Heart left ventricle (tissue), 16 donors: Measurements from ENCODE around the gene CELSR1. TPM values are rescaled to one million over a fixed set of nuclear protein-coding genes. Genes with fewer than 3 reads are reported as not detected.

Source experiments
- ATAC-seq, 4 donors: fragments of 200-7000 bp; cut with Tn5 transposase; one replicate each; pipeline ENCODE4 v1.9.1; 2020 to 2022; ENCODE audit warnings: moderate library complexity in 4 of 4, mild to moderate bottlenecking in 3 of 4, moderate number of reproducible peaks in 1 of 4
- DNase-seq, 5 donors: peaks; one replicate each; pipeline ENCODE4 v3.0.0-alpha.2; 2020
- H3K27ac ChIP-seq, 12 donors: fragments of 200-600 bp; sonication (generic) in 4 of 12; one replicate each; pipeline versions ENCODE4 v1.5.0 to v1.8.0; 2016 to 2022; ENCODE audit warnings: mild to moderate bottlenecking in 2 of 12
- H3K27me3 ChIP-seq, 9 donors: fragments of 200-600 bp; sonication (generic) in 2 of 9; one replicate each; pipeline versions ENCODE4 v1.5.1 to v1.8.0; 2016 to 2022; ENCODE audit warnings: mild to moderate bottlenecking in 3 of 9
- H3K36me3 ChIP-seq, 9 donors: fragments of 200-600 bp; sonication (generic) in 2 of 9; one replicate each; pipeline versions ENCODE4 v1.5.0 to v1.8.0; 2018 to 2022; ENCODE audit warnings: mild to moderate bottlenecking in 2 of 9
- H3K4me1 ChIP-seq, 12 donors: fragments of 200-600 bp; sonication (generic) in 4 of 12; one replicate each; pipeline versions ENCODE4 v1.5.0 to v1.8.0; 2016 to 2022; ENCODE audit warnings: mild to moderate bottlenecking in 3 of 12
- H3K4me3 ChIP-seq, 12 donors: fragments of 200-600 bp; sonication (generic) in 4 of 12; one replicate each; pipeline versions ENCODE4 v1.5.0 to v1.8.0; 2017 to 2022; ENCODE audit warnings: mild to moderate bottlenecking in 9 of 12, moderate library complexity in 4 of 12
- H3K9me3 ChIP-seq, 12 donors: fragments of 200-600 bp; sonication (generic) in 4 of 12; one replicate each; pipeline versions ENCODE4 v1.5.0 to v1.8.0; 2016 to 2022; ENCODE audit warnings: mild to moderate bottlenecking in 1 of 12
- CTCF ChIP-seq, 12 donors: fragments of 200-600 bp; sonication (generic) in 4 of 12; IDR thresholded peaks; one replicate each; pipeline versions ENCODE4 v1.5.0 to v1.8.0; 2018 to 2022; ENCODE audit warnings: antibody characterized with exemption in 12 of 12, mild to moderate bottlenecking in 5 of 12
- POLR2A ChIP-seq, 2 donors: fragments of 450-650 bp; IDR thresholded peaks; one replicate each; pipeline ENCODE4 v1.6.1; 2017; ENCODE audit warnings: antibody characterized with exemption in 2 of 2, mild to moderate bottlenecking in 2 of 2, moderate library complexity in 2 of 2
- WGBS, 4 donors: extraction: QIAGEN DNeasy Blood & Tissue Kit in 2 of 4; methylation state at CpG; one replicate each; pipeline versions ENCODE4 v1.1.5 to v1.1.7; 2013 to 2018; 5-methylcytosine and 5-hydroxymethylcytosine counted together
- intact Hi-C, 10 donors: fragments of 100-400 bp; cut with DNase I; formaldehyde crosslinking; loops; one replicate each; pipeline versions ENCODE4 v1.11.1 to v1.14.2; 2022
- polyA plus RNA-seq, 2 donors: library from polyadenylated mRNA; stranded (reverse); fragments of 200-250 nt; gene quantifications; one replicate each; pipeline ENCODE4 v1.2.3, GENCODE V29; 2013
- total RNA-seq, 9 donors: library from RNA; depleted of rRNA in 2 of 9; stranded (reverse); fragments of >200 nt in 2 of 9; fragmentation: NEBNext Ultra II Directional in 3 of 9; extraction: Animal tissue kit (Norgen Biotek cat#: 25700) in 3 of 9; gene quantifications; one replicate each; pipeline versions ENCODE4 v1.1.0 to v1.2.4, GENCODE V29; 2016 to 2023
- donor health status: ischemic (EF 13 %, LVEDD 7.1; RV severe dilation, severe dysfunction).
- donor health status: healthy with polysubstance abuse.
- donor health status: DM: no; HTN: yes; CAD: no.
- donor health status: DM: no; HTN: no; CAD: no.
- donor health status: ischemic (EF 25% LVEDD 6.9; RV normal size, moderate dysfunction).
- donor health status: ischemic (EF 25% LVEDD 5.7; RV mildly dilated, moderate dysfunction).
- donor health status: healthy.
- donor health status: DM: yes; HTN: yes; CAD: no.
- donor health status: ischemic (EF 35%, LVEDD 5.7; RV mildly dilated, moderate dysfunction).
- donor health status: nonischemic (EF 11% LVEDD 7.7; RV severe dilation, severe dysfunction).
- donor health status: DM: yes; HTN: yes; CAD: no.
- donor health status: PGD.
- donor health status: ischemic (EF 29% LVEDD 5.4; RV normal size, mild dysfunction).
- donor health status: nonischemic (EF 23%, LVEDD 6.1; RV moderate dilation, normal function).

CELSR1 gene
- total and polyA plus RNA-seq, 11 donors: 5.9 to 15.8 (median 11.9) TPM

GRCh38 chr22:46564084-46564714 is 26.8 kb upstream of the CELSR1 start:
- ATAC-seq: peak in 3 of 4 donors; percentile 29 to 54 (median 47)
- H3K27ac ChIP-seq: peak overlapping the region in 8 of 12 donors; percentile 11 to 84 (median 56)
- H3K4me3 ChIP-seq: no peak overlapping the region
- DNase-seq: peak in 2 of 5 donors; percentile 33 to 38
- no peak for TF ChIP-seq CTCF (IDR thresholded peaks at IDR 0.05)
- no peak for TF ChIP-seq POLR2A (IDR thresholded peaks at IDR 0.05)
- WGBS, 4 donors: 58 to 69% (median 63%) methylated on average over 9 of the region's 9 CpGs
- no peaks in the 10 kb centered on the region for H3K27me3 ChIP-seq
- intact Hi-C loops: loop anchor here in 8 of 10 donors (5.0 kb wide), 6 partner anchors 103 to 238 kb away; partner anchors contain the start of gene CERK (in 5 of the 8)
- peaks cover 7 to 21% (median 12%) of the 10 kb centered on the region in 12 donors for H3K4me1 ChIP-seq
- no peaks in the 10 kb centered on the region for H3K9me3 ChIP-seq
- no peaks in the 10 kb centered on the region for H3K36me3 ChIP-seq

DNA sequence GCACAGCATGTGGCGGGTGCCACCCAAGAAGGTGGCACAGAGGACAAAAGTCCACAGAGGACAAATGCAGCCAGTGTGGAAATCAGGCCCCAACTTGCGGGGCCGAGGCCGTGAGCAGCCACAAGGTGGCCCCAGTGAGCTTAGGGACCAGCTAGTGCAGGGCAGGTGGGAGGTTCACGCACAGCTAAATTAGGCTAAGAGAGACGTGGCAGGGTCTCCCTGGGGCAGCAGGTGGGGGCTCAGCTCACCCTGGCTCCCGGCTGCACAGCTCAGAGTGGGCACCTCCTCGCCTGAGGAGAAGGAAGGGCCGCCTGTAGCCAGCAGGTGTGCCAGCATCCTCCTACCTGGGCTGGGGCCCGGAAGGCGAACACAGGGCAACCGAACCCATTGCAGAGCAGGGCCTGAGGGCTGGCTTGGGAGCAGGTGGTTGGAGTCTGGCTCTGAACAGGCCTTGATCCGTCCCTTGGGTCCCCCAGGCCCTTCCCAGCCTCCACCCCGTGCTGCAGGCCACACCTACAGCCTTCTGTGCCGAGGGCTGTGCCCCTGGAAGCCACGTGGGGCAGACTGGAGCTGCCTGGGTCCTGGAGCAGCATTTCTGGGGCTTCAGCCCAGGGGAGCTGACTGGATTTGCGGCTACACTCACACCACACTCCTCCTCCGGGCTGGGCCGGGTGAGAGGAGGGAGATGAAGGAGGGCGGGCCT is 26.1 kb upstream of the CELSR1 start:
- no peak for TF ChIP-seq POLR2A (IDR thresholded peaks at IDR 0.05)
- peak; percentile 68 to 85 (median 78) for TF ChIP-seq CTCF (IDR thresholded peaks at IDR 0.05)
- DNase-seq: peak; percentile 76 to 90 (median 83)
- Histone ChIP-seq H3K4me1 (peaks cover 7 to 21% (median 12%) of the 10 kb centered on the region in 12 donors), H3K27ac (peak overlapping the region in 9 of 12 donors; percentile 11 to 84 (median 57)), H3K27me3 (no peaks in the 10 kb centered on the region), H3K4me3 (no peak overlapping the region), H3K36me3 (no peaks in the 10 kb centered on the region), H3K9me3 (no peaks in the 10 kb centered on the region)
- peak; percentile 90 to 94 (median 92) for ATAC-seq
- intact Hi-C loops: loop anchor here in 8 of 10 donors (2.0 to 5.0 kb wide), 7 partner anchors 104 to 239 kb away; partner anchors contain the start of gene CERK (in 5 of the 8)
- 19 to 29% (median 22%) methylated on average over 6 to 20 of the region's 20 CpGs for WGBS, 4 donors

DNA sequence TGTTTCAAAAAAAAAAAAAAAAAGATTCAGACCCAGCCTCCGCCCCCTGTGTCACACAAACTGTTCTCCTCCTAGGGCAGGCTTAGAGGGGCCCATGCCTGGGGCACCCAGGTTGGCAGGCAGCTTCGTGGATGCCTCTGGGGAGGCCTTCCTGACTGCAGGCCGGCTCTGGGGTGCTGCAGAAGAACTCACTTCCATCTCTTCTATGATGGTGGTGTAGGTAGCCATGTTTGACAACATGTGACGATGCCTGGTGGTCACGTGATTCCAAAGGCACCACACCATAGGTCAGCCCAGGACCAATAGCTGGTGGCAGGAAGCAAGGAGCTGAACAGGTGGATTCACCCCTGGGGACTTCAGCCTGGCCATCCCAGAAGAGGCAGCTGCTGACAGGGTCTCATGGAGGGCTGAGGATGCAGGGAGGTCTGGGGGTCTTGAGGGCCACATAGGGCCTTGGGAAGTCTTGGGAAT is 24.1 kb upstream of the CELSR1 start:
- H3K4me1 ChIP-seq: peaks cover 7 to 27% (median 15%) of the 10 kb centered on the region in 12 donors
- DNase-seq: peak in 1 of 5 donors; percentile 21
- ATAC-seq: no peak
- H3K36me3 ChIP-seq: no peaks in the 10 kb centered on the region
- intact Hi-C loops: loop anchor here in 8 of 10 donors (5.0 kb wide), 6 partner anchors 106 to 241 kb away; partner anchors contain the start of gene CERK (in 5 of the 8)
- no peaks in the 10 kb centered on the region for H3K27me3 ChIP-seq
- H3K9me3 ChIP-seq: peaks cover 0 to 9% (median 0%) of the 10 kb centered on the region in 12 donors
- TF ChIP-seq POLR2A (IDR thresholded peaks at IDR 0.05) (no peak), CTCF (IDR thresholded peaks at IDR 0.05) (no peak)
- no peak overlapping the region for H3K27ac ChIP-seq
- 81 to 96% (median 90%) methylated on average over 4 to 5 of the region's 5 CpGs for WGBS, 4 donors
- no peak overlapping the region for H3K4me3 ChIP-seq
